HEK293 (cell line): ENCODE measurements around the gene CLSTN1.

Experiments
- CTCF ChIA-PET: fragments of 350-600 bp; formaldehyde crosslinking; extraction: SDS; loops from one replicate; lab custom pipeline; 2021; ENCODE audit warnings: antibody characterized with exemption; lab: Yijun Ruan, JAX
- POLR2A ChIA-PET: fragments of 300-600 bp; formaldehyde crosslinking; extraction: SDS; loops from one replicate; lab custom pipeline; 2020; ENCODE audit warnings: antibody characterized with exemption, inconsistent platforms; lab: Yijun Ruan, JAX
- H3K27ac ChIP-seq: fragments of 200-500 bp; sonication (Bioruptor generic); 2 replicates; pipeline ENCODE4 v1.5.1; 2014; ENCODE audit warnings: low read depth, low read length, control low read depth, inconsistent platforms; ENCODE audit errors: extremely low read depth
- H3K36me3 ChIP-seq, 2 experiments: fragments of 200-500 bp in 1 of 2; sonication (Bioruptor generic) in 1 of 2; 1 replicate in 1 of 2; 2 replicates in 1 of 2; pipeline ENCODE4 v1.5.1; 2014 to 2017; ENCODE audit warnings: inconsistent platforms in 2 of 2, low read length in 2 of 2; ENCODE audit not compliant: control insufficient read depth in 2 of 2, insufficient read depth in 1 of 2
- H3K4me1 ChIP-seq: fragments of 200-500 bp; sonication (Bioruptor generic); 2 replicates; pipeline ENCODE4 v1.5.1; 2014; ENCODE audit warnings: mild to moderate bottlenecking, low read length, inconsistent platforms; ENCODE audit not compliant: control insufficient read depth, insufficient read depth
- H3K4me3 ChIP-seq: 2 replicates; pipeline ENCODE4 v1.5.1; 2011; ENCODE audit warnings: low read depth, mild to moderate bottlenecking, control low read depth, low read length, moderate library complexity
- H3K9me3 ChIP-seq: fragments of 200-500 bp; sonication (Bioruptor generic); 2 replicates; pipeline ENCODE4 v1.5.1; 2014; ENCODE audit warnings: low read depth, low read length, inconsistent platforms; ENCODE audit not compliant: control insufficient read depth, insufficient read depth
- KLF16 ChIP-seq: fragments of 450-650 bp; formaldehyde crosslinking; IDR thresholded peaks from 2 replicates; pipeline ENCODE4 v1.5.1; 2017; ENCODE audit warnings: missing biosample characterization, missing genetic modification characterization
- KLF8 ChIP-seq: fragments of 450-650 bp; formaldehyde crosslinking; IDR thresholded peaks from 2 replicates; pipeline ENCODE4 v1.5.1; 2016; ENCODE audit warnings: missing biosample characterization, missing genetic modification characterization
- KLF9 ChIP-seq: fragments of 450-650 bp; formaldehyde crosslinking; IDR thresholded peaks from 2 replicates; pipeline ENCODE4 v1.5.1; 2016; ENCODE audit warnings: missing biosample characterization, missing genetic modification characterization, low read depth
- SALL2 ChIP-seq: fragments of 450-650 bp; formaldehyde crosslinking; IDR thresholded peaks from 2 replicates; pipeline ENCODE4 v1.5.0; 2017; ENCODE audit warnings: missing biosample characterization, mild to moderate bottlenecking, missing genetic modification characterization, borderline replicate concordance
- ZNF114 ChIP-seq: fragments of 450-650 bp; formaldehyde crosslinking; IDR thresholded peaks from 2 replicates; pipeline ENCODE4 v1.5.0; 2017; ENCODE audit warnings: missing biosample characterization, missing genetic modification characterization
- ZNF19 ChIP-seq: fragments of 450-650 bp; formaldehyde crosslinking; IDR thresholded peaks from 2 replicates; pipeline ENCODE4; 2016; ENCODE audit warnings: missing biosample characterization, missing genetic modification characterization, low read depth
- ZNF239 ChIP-seq: fragments of 450-650 bp; formaldehyde crosslinking; IDR thresholded peaks from 2 replicates; pipeline ENCODE4 v1.5.1; 2016; ENCODE audit warnings: missing biosample characterization, missing genetic modification characterization
- ZNF266 ChIP-seq: fragments of 450-650 bp; formaldehyde crosslinking; IDR thresholded peaks from 2 replicates; pipeline ENCODE4 v1.5.1; 2016; ENCODE audit warnings: missing biosample characterization, missing genetic modification characterization, low read depth
- ZNF335 ChIP-seq: fragments of 450-650 bp; formaldehyde crosslinking; conservative IDR thresholded peaks from 2 replicates; pipeline ENCODE4 v1.5.1; 2016; ENCODE audit warnings: missing biosample characterization, missing genetic modification characterization
- ZNF544 ChIP-seq: fragments of 450-650 bp; formaldehyde crosslinking; IDR thresholded peaks from 2 replicates; pipeline ENCODE4 v1.5.0; 2017; ENCODE audit warnings: missing biosample characterization, missing genetic modification characterization
- ZNF549 ChIP-seq: fragments of 450-650 bp; IDR thresholded peaks from 2 replicates; pipeline ENCODE4 v1.5.1; 2018; ENCODE audit warnings: missing biosample characterization, missing genetic modification characterization, mild to moderate bottlenecking, inconsistent platforms, moderate library complexity
- ZNF555 ChIP-seq: fragments of 450-650 bp; formaldehyde crosslinking; conservative IDR thresholded peaks from 2 replicates; pipeline ENCODE4 v1.5.1; 2017; ENCODE audit warnings: missing biosample characterization, mild to moderate bottlenecking, missing genetic modification characterization, inconsistent platforms
- ZNF571 ChIP-seq: fragments of 450-650 bp; formaldehyde crosslinking; IDR thresholded peaks from 2 replicates; pipeline ENCODE4 v1.5.0; 2017; ENCODE audit warnings: missing biosample characterization, missing genetic modification characterization
- ZNF623 ChIP-seq: fragments of 450-650 bp; formaldehyde crosslinking; IDR thresholded peaks from 2 replicates; pipeline ENCODE4 v1.5.1; 2016; ENCODE audit warnings: missing biosample characterization, missing genetic modification characterization
- ZNF664 ChIP-seq: fragments of 450-650 bp; formaldehyde crosslinking; IDR thresholded peaks from 2 replicates; pipeline ENCODE4 v1.5.1; 2016; ENCODE audit warnings: missing biosample characterization, missing genetic modification characterization
- TF ChIP-seq, protein P1 (sequence below): fragments of 450-650 bp; formaldehyde crosslinking; IDR thresholded peaks from 2 replicates; pipeline ENCODE4 v1.5.0; 2017; ENCODE audit warnings: missing biosample characterization, missing genetic modification characterization, borderline replicate concordance
- TF ChIP-seq, protein P2 (sequence below): fragments of 450-650 bp; formaldehyde crosslinking; IDR thresholded peaks from 2 replicates; pipeline ENCODE4 v1.5.1; 2016; ENCODE audit warnings: missing biosample characterization, missing genetic modification characterization

The CLSTN1 gene

DNA sequence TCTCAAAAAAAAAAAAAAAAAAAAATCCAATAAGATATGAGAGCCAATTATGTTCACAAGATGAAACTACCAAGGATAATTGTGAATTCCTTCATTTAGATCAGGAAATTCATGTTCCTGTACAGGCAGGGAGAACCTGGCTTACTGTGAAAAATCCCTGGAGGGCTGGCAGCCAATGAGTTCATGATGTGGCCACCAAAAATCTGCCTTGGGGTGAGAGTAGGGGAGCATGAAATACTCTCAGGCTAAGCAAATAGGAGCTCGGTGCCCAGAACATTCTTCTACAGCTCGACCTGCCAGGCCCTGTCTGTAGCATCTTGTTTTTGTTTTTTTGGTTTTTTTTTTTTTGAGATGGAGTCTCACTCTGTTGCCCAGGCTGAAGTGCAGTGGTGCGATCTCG lies 122.1 kb downstream of the CLSTN1 start:
- POLR2A ChIA-PET: no interaction called here
- Histone ChIP-seq H3K9me3 (no peaks in the 10 kb centered on the region), H3K4me1 (no peaks in the 10 kb centered on the region), H3K4me3 (no peak overlapping the region), H3K27ac (no peak overlapping the region)
- TF ChIP-seq ZNF571 (tag by site-specific recombination): no peak
- TF ChIP-seq, all 188 proteins: peak for 0
- CTCF ChIA-PET: interaction anchor here (0.6 to 2.4 kb wide), 13 partner anchors 8 to 166 kb away, joined by 3 to 9 read pairs (median 4); no protein-coding TSS in a partner anchor
- H3K36me3 ChIP-seq: no peaks in the 10 kb centered on the region

GRCh38 chr1:9700340-9700739 lies 123.4 kb downstream of the CLSTN1 start:
- CTCF ChIA-PET: no interaction called here
- TF ChIP-seq, protein P1, sequence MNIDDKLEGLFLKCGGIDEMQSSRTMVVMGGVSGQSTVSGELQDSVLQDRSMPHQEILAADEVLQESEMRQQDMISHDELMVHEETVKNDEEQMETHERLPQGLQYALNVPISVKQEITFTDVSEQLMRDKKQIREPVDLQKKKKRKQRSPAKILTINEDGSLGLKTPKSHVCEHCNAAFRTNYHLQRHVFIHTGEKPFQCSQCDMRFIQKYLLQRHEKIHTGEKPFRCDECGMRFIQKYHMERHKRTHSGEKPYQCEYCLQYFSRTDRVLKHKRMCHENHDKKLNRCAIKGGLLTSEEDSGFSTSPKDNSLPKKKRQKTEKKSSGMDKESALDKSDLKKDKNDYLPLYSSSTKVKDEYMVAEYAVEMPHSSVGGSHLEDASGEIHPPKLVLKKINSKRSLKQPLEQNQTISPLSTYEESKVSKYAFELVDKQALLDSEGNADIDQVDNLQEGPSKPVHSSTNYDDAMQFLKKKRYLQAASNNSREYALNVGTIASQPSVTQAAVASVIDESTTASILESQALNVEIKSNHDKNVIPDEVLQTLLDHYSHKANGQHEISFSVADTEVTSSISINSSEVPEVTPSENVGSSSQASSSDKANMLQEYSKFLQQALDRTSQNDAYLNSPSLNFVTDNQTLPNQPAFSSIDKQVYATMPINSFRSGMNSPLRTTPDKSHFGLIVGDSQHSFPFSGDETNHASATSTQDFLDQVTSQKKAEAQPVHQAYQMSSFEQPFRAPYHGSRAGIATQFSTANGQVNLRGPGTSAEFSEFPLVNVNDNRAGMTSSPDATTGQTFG (tag by site-specific recombination): no peak
- no peak for TF ChIP-seq KLF8 (tag by site-specific recombination)
- TF ChIP-seq, protein P2, sequence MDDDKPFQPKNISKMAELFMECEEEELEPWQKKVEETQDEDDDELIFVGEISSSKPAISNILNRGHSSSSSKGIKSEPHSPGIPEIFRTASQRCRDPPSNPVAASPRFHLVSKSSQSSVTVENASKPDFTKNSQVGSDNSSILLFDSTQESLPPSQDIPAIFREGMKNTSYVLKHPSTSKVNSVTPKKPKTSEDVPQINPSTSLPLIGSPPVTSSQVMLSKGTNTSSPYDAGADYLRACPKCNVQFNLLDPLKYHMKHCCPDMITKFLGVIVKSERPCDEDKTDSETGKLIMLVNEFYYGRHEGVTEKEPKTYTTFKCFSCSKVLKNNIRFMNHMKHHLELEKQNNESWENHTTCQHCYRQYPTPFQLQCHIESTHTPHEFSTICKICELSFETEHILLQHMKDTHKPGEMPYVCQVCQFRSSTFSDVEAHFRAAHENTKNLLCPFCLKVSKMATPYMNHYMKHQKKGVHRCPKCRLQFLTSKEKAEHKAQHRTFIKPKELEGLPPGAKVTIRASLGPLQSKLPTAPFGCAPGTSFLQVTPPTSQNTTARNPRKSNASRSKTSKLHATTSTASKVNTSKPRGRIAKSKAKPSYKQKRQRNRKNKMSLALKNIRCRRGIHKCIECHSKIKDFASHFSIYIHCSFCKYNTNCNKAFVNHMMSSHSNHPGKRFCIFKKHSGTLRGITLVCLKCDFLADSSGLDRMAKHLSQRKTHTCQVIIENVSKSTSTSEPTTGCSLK (tag by site-specific recombination): no peak
- no peak for TF ChIP-seq KLF16 (tag by site-specific recombination)
- TF ChIP-seq ZNF544 (tag by site-specific recombination): no peak
- no peak for TF ChIP-seq ZNF664 (tag by site-specific recombination)
- TF ChIP-seq KLF9 (tag by site-specific recombination): no peak
- TF ChIP-seq ZNF19 (tag by site-specific recombination): no peak
- no peak for TF ChIP-seq SALL2
- TF ChIP-seq ZNF555 (tag by site-specific recombination): no peak
- no peak for TF ChIP-seq ZNF266 (tag by site-specific recombination)
- H3K36me3 ChIP-seq: no peaks in the 10 kb centered on the region
- no peak overlapping the region for H3K4me3 ChIP-seq
- H3K4me1 ChIP-seq: no peaks in the 10 kb centered on the region
- no peak overlapping the region for H3K27ac ChIP-seq
- no peaks in the 10 kb centered on the region for H3K9me3 ChIP-seq
- POLR2A ChIA-PET: no interaction called here

- Histone ChIP-seq H3K36me3 (no peaks in the 10 kb centered on the region), H3K27ac (no peak overlapping the region), H3K4me1 (no peaks in the 10 kb centered on the region), H3K9me3 (no peaks in the 10 kb centered on the region), H3K4me3 (no peak overlapping the region)
- CTCF ChIA-PET: no interaction called here
- TF ChIP-seq ZNF114 (tag by site-specific recombination) (no peak), ZNF239 (tag by site-specific recombination) (no peak), ZNF549 (no peak), ZNF623 (peak; percentile 67), ZNF335 (tag by site-specific recombination) (no peak)
- POLR2A ChIA-PET: no interaction called here
These were observed 124.4 kb downstream of the CLSTN1 start for GRCh38 chr1:9699361-9699760.
